Measurements from ENCODE around the gene KLHL29. TPM values are rescaled to one million over a fixed set of nuclear protein-coding genes. Genes with fewer than 3 reads are reported as not detected.
A peak's percentile ranks its signal among the peaks of the same experiment; 100 is the strongest.

The KLHL29 gene
- total RNA-seq, 1 donor from 2014 or later = 5.0 TPM

- Mint-ChIP-seq H3K9me3 (ENCODE audit: unreplicated experiment) (no peaks in the 10 kb centered on the region), H3K4me1 (ENCODE audit: unreplicated experiment) (peaks cover 17% of the 10 kb centered on the region), H3K27ac (ENCODE audit: unreplicated experiment) (peak overlapping the region; percentile 52), H3K27me3 (ENCODE audit: unreplicated experiment) (peaks cover 3% of the 10 kb centered on the region), H3K4me3 (ENCODE audit: unreplicated experiment) (no peak overlapping the region), H3K36me3 (ENCODE audit: unreplicated experiment) (no peaks in the 10 kb centered on the region)
- TF ChIP-seq CTCF (IDR thresholded peaks at IDR 0.05) = peak; percentile 93
- DNase-seq (ENCODE audit: extremely low spot score, unreplicated experiment) = peak; percentile 94
These were observed 33.4 kb upstream of the KLHL29 start for GRCh38 chr2:23351388-23352141.

DNA sequence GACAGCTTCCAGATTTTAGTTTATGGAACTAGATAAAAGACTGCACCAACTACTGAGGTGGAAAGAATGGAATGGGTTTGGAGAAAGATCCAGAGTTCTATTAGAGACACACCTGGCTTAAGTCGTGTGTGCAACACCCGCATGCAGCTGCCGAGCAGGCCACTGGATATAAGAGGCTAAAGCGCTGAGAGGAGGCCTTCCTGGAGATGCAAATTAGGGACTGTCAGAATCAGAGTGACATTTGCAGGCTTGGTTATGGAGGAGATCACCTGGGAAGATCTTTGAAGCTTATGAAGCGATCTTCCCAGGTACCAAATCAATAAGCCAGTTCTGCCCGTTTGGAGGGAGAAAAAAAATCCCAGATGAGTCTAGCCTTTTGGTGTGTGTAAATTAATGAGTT is 30.4 kb upstream of the KLHL29 start:
- Mint-ChIP-seq H3K36me3 (ENCODE audit: unreplicated experiment) (no peaks in the 10 kb centered on the region), H3K9me3 (ENCODE audit: unreplicated experiment) (no peaks in the 10 kb centered on the region), H3K27ac (ENCODE audit: unreplicated experiment) (no peak overlapping the region), H3K4me3 (ENCODE audit: unreplicated experiment) (no peak overlapping the region), H3K4me1 (ENCODE audit: unreplicated experiment) (peaks cover 17% of the 10 kb centered on the region), H3K27me3 (ENCODE audit: unreplicated experiment) (no peaks in the 10 kb centered on the region)
- no peak for TF ChIP-seq CTCF (IDR thresholded peaks at IDR 0.05)
- DNase-seq (ENCODE audit: extremely low spot score, unreplicated experiment) = no peak

DNA sequence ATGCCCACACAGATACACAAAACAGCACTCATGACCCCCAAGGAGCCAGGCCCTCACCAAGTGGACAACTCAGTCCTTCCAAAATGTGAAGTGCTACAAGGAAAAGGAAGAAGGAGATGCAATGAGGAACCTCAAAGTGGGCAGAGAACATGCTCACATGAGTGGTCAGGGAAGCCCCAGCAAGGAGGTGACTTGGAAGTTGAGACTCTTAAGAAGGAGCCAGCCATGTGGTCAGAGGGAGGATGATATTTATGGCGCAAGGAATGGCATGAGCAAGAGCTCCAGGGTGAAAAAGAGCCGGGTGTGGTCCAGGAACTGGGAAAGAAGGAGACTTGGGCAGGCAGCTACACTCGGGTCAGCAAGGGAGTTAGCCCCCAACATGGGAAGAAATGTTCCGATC is 30.0 kb upstream of the KLHL29 start:
- Mint-ChIP-seq H3K9me3 (ENCODE audit: unreplicated experiment) (no peaks in the 10 kb centered on the region), H3K4me1 (ENCODE audit: unreplicated experiment) (peaks cover 15% of the 10 kb centered on the region), H3K36me3 (ENCODE audit: unreplicated experiment) (no peaks in the 10 kb centered on the region), H3K27me3 (ENCODE audit: unreplicated experiment) (no peaks in the 10 kb centered on the region), H3K27ac (ENCODE audit: unreplicated experiment) (no peak overlapping the region), H3K4me3 (ENCODE audit: unreplicated experiment) (no peak overlapping the region)
- no peak for DNase-seq (ENCODE audit: extremely low spot score, unreplicated experiment)
- TF ChIP-seq CTCF (IDR thresholded peaks at IDR 0.05) = no peak

- DNase-seq (ENCODE audit: extremely low spot score, unreplicated experiment) = no peak
- Mint-ChIP-seq H3K9me3 (ENCODE audit: unreplicated experiment) (no peaks in the 10 kb centered on the region), H3K4me1 (ENCODE audit: unreplicated experiment) (peaks cover 5% of the 10 kb centered on the region), H3K36me3 (ENCODE audit: unreplicated experiment) (no peaks in the 10 kb centered on the region), H3K27me3 (ENCODE audit: unreplicated experiment) (no peaks in the 10 kb centered on the region), H3K27ac (ENCODE audit: unreplicated experiment) (no peak overlapping the region), H3K4me3 (ENCODE audit: unreplicated experiment) (no peak overlapping the region)
- no peak for TF ChIP-seq CTCF (IDR thresholded peaks at IDR 0.05)
These were observed 28.3 kb upstream of the KLHL29 start for GRCh38 chr2:23356711-23357110.

- peaks cover 4% of the 10 kb centered on the region for H3K4me1 Mint-ChIP-seq (ENCODE audit: unreplicated experiment)
- no peak overlapping the region for H3K27ac Mint-ChIP-seq (ENCODE audit: unreplicated experiment)
- H3K9me3 Mint-ChIP-seq (ENCODE audit: unreplicated experiment) = no peaks in the 10 kb centered on the region
- no peak for DNase-seq (ENCODE audit: extremely low spot score, unreplicated experiment)
- no peaks in the 10 kb centered on the region for H3K36me3 Mint-ChIP-seq (ENCODE audit: unreplicated experiment)
- H3K4me3 Mint-ChIP-seq (ENCODE audit: unreplicated experiment) = no peak overlapping the region
- no peak for TF ChIP-seq CTCF (IDR thresholded peaks at IDR 0.05)
- H3K27me3 Mint-ChIP-seq (ENCODE audit: unreplicated experiment) = peaks cover 2% of the 10 kb centered on the region
These were observed 25.1 kb upstream of the KLHL29 start for GRCh38 chr2:23359631-23360567.
